ENCODE measurements around the gene EPPIN. TPM values are rescaled to one million over a fixed set of nuclear protein-coding genes. Genes with fewer than 3 reads are reported as not detected.

Gene EPPIN

Small RNAs within 50 kb of the gene (small RNA-seq; reads per million reads assigned to genes)
- gene AL031663.1 (ENCODE audit: low read depth) (not detected), gene HSPD1P21 (ENCODE audit: low read depth) (not detected), gene RNA5SP485 (ENCODE audit: low read depth) (not detected)
